ENCODE measurements around the gene PCCA. TPM values are rescaled to one million over a fixed set of nuclear protein-coding genes. Genes with fewer than 3 reads are reported as not detected.
"Not testable (repeated sequence)": the region's sequence is repeated elsewhere in the genome, so short reads cannot be mapped to it uniquely, and the experiment has no call there.

The PCCA gene
- total RNA-seq, 1 donor from 2014 or later = 66.8 TPM

- H3K4me1 Mint-ChIP-seq (ENCODE audit: low read depth, unreplicated experiment) = no peaks in the 10 kb centered on the region
Measured at GRCh38 chr13:100147825-100148224, 58.9 kb downstream of the PCCA start.

GRCh38 chr13:100148422-100148821 is 59.5 kb downstream of the PCCA start:
- Mint-ChIP-seq H3K4me1 (ENCODE audit: low read depth, unreplicated experiment) (no peaks in the 10 kb centered on the region), H3K36me3 (ENCODE audit: unreplicated experiment) (peaks cover 8% of the 10 kb centered on the region), H3K27ac (ENCODE audit: unreplicated experiment) (no peak overlapping the region), H3K9me3 (ENCODE audit: unreplicated experiment) (no peaks in the 10 kb centered on the region), H3K27me3 (ENCODE audit: unreplicated experiment) (no peaks in the 10 kb centered on the region), H3K4me3 (ENCODE audit: unreplicated experiment) (no peak overlapping the region)
- no peak for TF ChIP-seq CTCF (IDR thresholded peaks at IDR 0.05; ENCODE audit: partially characterized antibody, unreplicated experiment)
- DNase-seq = no peak

More at GRCh38 chr13:100147825-100148224, 58.9 kb downstream of the PCCA start:
- Mint-ChIP-seq H3K27ac (ENCODE audit: unreplicated experiment) (no peak overlapping the region), H3K4me3 (ENCODE audit: unreplicated experiment) (no peak overlapping the region), H3K9me3 (ENCODE audit: unreplicated experiment) (no peaks in the 10 kb centered on the region), H3K36me3 (ENCODE audit: unreplicated experiment) (peaks cover 11% of the 10 kb centered on the region), H3K27me3 (ENCODE audit: unreplicated experiment) (no peaks in the 10 kb centered on the region)
- TF ChIP-seq CTCF (IDR thresholded peaks at IDR 0.05; ENCODE audit: partially characterized antibody, unreplicated experiment) = no peak
- DNase-seq = no peak

DNA sequence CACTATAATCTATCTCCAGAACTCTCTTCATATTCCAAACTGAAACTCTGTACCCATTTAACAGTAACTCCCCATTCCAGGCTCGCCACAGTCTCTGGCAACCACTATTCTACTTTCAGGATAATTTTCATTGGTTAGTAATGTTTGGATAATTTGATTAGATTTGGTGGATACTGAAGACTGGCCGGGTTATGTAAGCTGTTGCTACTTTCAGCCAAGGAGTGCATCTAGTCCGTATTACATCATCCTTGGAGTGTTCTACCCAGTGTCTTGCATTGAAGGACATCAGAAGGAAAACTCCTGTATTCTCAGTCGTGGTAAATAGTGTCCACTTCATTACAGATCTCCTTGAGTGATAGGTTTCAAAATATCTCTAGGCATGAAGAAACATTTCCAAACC is 60.5 kb downstream of the PCCA start:
- Mint-ChIP-seq H3K4me1 (ENCODE audit: low read depth, unreplicated experiment) (peaks cover 3% of the 10 kb centered on the region), H3K36me3 (ENCODE audit: unreplicated experiment) (peaks cover 8% of the 10 kb centered on the region), H3K4me3 (ENCODE audit: unreplicated experiment) (no peak overlapping the region), H3K9me3 (ENCODE audit: unreplicated experiment) (no peaks in the 10 kb centered on the region), H3K27ac (ENCODE audit: unreplicated experiment) (no peak overlapping the region), H3K27me3 (ENCODE audit: unreplicated experiment) (no peaks in the 10 kb centered on the region)
- DNase-seq = no peak
- no peak for TF ChIP-seq CTCF (IDR thresholded peaks at IDR 0.05; ENCODE audit: partially characterized antibody, unreplicated experiment)

DNA sequence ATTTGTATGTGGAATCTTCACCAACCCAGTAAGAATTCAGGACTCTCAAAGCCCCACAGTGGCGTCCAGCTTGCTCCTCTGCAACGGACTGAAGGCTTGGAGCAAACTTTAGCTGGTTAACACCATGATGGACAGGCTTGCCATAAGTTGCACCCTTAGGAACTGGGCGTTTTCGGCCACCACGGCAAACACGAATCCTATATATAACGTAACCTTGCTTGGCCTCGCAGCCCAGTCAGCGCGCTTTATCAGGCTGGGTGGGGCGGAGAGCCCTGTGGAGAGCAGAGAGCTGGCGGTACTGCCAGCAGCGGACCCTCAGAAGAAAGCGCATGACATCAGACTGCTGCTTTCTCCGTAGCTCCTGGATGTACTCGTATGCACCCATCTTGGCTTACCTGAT is 61.8 kb downstream of the PCCA start:
- H3K9me3 Mint-ChIP-seq (ENCODE audit: unreplicated experiment); H3K27me3 Mint-ChIP-seq (ENCODE audit: unreplicated experiment); DNase-seq; H3K4me3 Mint-ChIP-seq (ENCODE audit: unreplicated experiment); H3K4me1 Mint-ChIP-seq (ENCODE audit: low read depth, unreplicated experiment); H3K27ac Mint-ChIP-seq (ENCODE audit: unreplicated experiment); H3K36me3 Mint-ChIP-seq (ENCODE audit: unreplicated experiment): not testable (repeated sequence)

- H3K36me3 Mint-ChIP-seq (ENCODE audit: unreplicated experiment) = no peaks in the 10 kb centered on the region
- H3K27me3 Mint-ChIP-seq (ENCODE audit: unreplicated experiment) = no peaks in the 10 kb centered on the region
- DNase-seq = no peak
- no peak overlapping the region for H3K27ac Mint-ChIP-seq (ENCODE audit: unreplicated experiment)
- no peaks in the 10 kb centered on the region for H3K9me3 Mint-ChIP-seq (ENCODE audit: unreplicated experiment)
- TF ChIP-seq CTCF (IDR thresholded peaks at IDR 0.05; ENCODE audit: partially characterized antibody, unreplicated experiment) = no peak
- no peak overlapping the region for H3K4me3 Mint-ChIP-seq (ENCODE audit: unreplicated experiment)
- H3K4me1 Mint-ChIP-seq (ENCODE audit: low read depth, unreplicated experiment) = peaks cover 9% of the 10 kb centered on the region
Measured at GRCh38 chr13:100154842-100155416, 66.0 kb downstream of the PCCA start.

Data from glutamatergic neuron (in vitro differentiated cells).